Lower lobe of right lung (tissue), 2 donors: Measurements from ENCODE around the gene MRGPRE. TPM values are rescaled to one million over a fixed set of nuclear protein-coding genes. Genes with fewer than 3 reads are reported as not detected.
"Not testable (repeated sequence)": the region's sequence is repeated elsewhere in the genome, so short reads cannot be mapped to it uniquely, and the experiment has no call there.

Source experiments
- ATAC-seq, 2 donors: fragments of 200-7000 bp; cut with Tn5 transposase; one replicate each; pipeline ENCODE4 v1.9.1; 2020 to 2022; ENCODE audit warnings: mild to moderate bottlenecking in 2 of 2, moderate library complexity in 2 of 2
- DNase-seq: peaks from one replicate; pipeline ENCODE4 v3.0.0-alpha.2; 2020
- H3K27ac ChIP-seq: fragments of 200-600 bp; one replicate; pipeline ENCODE4 v1.8.0; 2022
- H3K27me3 ChIP-seq: fragments of 200-600 bp; one replicate; pipeline ENCODE4 v1.8.0; 2022; ENCODE audit warnings: low read depth
- H3K36me3 ChIP-seq: fragments of 200-600 bp; one replicate; pipeline ENCODE4 v1.8.0; 2022; ENCODE audit warnings: mild to moderate bottlenecking
- H3K4me1 ChIP-seq: fragments of 200-600 bp; one replicate; pipeline ENCODE4 v1.8.0; 2022
- H3K4me3 ChIP-seq: fragments of 200-600 bp; one replicate; pipeline ENCODE4 v1.8.0; 2022; ENCODE audit warnings: mild to moderate bottlenecking
- H3K9me3 ChIP-seq: fragments of 200-600 bp; one replicate; pipeline ENCODE4 v1.8.0; 2022
- intact Hi-C: fragments of 100-400 bp; cut with DNase I; formaldehyde crosslinking; loops from one replicate; pipeline ENCODE4 v1.11.0; 2022
- long read RNA-seq: library from polyadenylated mRNA; unstranded; transcript quantifications from one replicate; pipeline ENCODE4 v2.0.0, GENCODE V29; 2021
- total RNA-seq: library from RNA; stranded (reverse); fragmentation: NEBNext Ultra II Directional; extraction: Animal tissue kit (Norgen Biotek cat#: 25700); gene quantifications from one replicate; pipeline ENCODE4 v1.2.1, GENCODE V29; 2021
- TF ChIP-seq, protein P1 (sequence below): fragments of 200-600 bp; IDR thresholded peaks from one replicate; pipeline ENCODE4 v1.8.0; 2022; ENCODE audit warnings: antibody characterized with exemption, mild to moderate bottlenecking
- donor health status: DM: no; HTN: yes; CAD: no; lungs with severe emphysema.

Gene MRGPRE, protein sequence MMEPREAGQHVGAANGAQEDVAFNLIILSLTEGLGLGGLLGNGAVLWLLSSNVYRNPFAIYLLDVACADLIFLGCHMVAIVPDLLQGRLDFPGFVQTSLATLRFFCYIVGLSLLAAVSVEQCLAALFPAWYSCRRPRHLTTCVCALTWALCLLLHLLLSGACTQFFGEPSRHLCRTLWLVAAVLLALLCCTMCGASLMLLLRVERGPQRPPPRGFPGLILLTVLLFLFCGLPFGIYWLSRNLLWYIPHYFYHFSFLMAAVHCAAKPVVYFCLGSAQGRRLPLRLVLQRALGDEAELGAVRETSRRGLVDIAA
- not detected for total RNA-seq
- long read RNA-seq: 0 reads

DNA sequence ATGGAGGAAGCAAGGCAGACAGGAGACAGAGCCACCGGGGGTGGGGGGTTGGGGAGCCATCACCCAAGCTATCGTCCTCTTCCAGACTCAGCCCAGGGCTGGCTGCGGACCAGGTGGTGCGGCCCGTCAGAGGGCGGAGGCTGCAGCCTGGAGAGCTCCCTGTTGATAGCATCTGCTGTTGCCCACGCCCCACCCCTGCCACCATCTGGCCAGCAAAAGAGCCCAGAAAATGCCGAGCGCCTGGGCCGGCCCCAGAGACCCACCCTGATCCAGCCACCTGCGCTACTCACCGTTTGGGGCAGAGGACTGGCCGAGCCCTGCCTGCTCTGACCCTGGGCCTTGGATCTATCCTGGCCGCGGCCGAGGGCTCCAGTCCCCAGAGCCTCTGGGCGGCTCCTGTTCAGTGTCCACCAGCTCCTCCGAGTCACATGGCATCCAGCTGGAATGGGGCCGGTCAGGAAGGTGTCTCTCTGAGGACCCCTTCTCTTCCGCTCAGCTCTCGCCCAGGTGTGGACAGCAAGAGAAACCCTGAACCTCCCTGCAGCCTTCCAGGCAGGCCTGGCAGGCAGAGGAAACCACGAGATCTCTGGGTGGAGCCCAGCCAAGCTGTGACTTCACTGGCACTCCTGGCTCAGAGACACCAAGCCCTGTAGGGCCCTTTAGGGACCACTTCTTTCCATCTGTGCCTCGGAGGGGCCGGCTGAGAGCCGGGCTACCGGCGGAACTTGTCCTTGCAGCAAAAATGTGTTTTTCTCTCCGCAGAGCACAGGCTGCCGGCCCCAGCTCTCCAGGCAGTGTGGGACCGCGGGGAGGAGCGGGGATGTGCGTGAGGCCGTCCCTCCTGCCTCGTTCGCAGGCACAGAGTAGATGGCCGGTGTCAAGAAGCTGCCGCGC is at the start of gene MRGPRE:
TSS of gene MRGPRE (minus strand) at position 567 of the 894 bp plus-strand sequence. CDS start 3,618 bp downstream, outside the sequence.
- TF ChIP-seq, protein P1, sequence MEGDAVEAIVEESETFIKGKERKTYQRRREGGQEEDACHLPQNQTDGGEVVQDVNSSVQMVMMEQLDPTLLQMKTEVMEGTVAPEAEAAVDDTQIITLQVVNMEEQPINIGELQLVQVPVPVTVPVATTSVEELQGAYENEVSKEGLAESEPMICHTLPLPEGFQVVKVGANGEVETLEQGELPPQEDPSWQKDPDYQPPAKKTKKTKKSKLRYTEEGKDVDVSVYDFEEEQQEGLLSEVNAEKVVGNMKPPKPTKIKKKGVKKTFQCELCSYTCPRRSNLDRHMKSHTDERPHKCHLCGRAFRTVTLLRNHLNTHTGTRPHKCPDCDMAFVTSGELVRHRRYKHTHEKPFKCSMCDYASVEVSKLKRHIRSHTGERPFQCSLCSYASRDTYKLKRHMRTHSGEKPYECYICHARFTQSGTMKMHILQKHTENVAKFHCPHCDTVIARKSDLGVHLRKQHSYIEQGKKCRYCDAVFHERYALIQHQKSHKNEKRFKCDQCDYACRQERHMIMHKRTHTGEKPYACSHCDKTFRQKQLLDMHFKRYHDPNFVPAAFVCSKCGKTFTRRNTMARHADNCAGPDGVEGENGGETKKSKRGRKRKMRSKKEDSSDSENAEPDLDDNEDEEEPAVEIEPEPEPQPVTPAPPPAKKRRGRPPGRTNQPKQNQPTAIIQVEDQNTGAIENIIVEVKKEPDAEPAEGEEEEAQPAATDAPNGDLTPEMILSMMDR: no peak
- H3K36me3 ChIP-seq: no peaks in the 10 kb centered on the region
- intact Hi-C loops: no loop called here
- H3K27me3 ChIP-seq: peaks cover 21% of the 10 kb centered on the region
- no peak within 1 kb of the TSS for H3K27ac ChIP-seq
- no peaks in the 10 kb centered on the region for H3K9me3 ChIP-seq
- no peaks in the 10 kb centered on the region for H3K4me1 ChIP-seq
- H3K4me3 ChIP-seq: peak within 1 kb of the TSS; percentile 14
- peak; percentile 46 for DNase-seq
- peak; percentile 41 to 67 for ATAC-seq

DNA sequence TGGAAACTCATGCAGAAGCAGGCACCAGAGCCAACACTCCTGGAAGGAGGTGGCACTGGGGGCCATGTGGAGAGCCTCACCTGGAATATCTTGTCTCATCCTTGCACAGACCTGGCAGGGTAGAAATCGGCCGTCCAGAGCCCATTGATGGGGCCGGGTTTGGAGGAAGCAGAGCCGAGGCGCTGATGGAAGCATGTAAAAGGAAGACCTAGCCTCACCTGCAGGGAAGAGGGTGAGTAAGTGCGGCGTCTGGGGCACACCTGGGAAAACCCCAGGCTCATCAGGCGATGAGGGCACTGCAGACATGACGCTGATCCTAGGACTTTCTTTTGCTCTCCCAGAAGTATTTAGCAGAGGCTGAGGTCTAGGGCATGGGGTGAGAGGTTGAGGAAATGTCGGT is 48.9 kb upstream of the MRGPRE start:
- H3K27me3 ChIP-seq, H3K9me3 ChIP-seq, H3K27ac ChIP-seq, ATAC-seq, H3K36me3 ChIP-seq, H3K4me1 ChIP-seq, intact Hi-C loops, DNase-seq, H3K4me3 ChIP-seq: not testable (repeated sequence)

DNA sequence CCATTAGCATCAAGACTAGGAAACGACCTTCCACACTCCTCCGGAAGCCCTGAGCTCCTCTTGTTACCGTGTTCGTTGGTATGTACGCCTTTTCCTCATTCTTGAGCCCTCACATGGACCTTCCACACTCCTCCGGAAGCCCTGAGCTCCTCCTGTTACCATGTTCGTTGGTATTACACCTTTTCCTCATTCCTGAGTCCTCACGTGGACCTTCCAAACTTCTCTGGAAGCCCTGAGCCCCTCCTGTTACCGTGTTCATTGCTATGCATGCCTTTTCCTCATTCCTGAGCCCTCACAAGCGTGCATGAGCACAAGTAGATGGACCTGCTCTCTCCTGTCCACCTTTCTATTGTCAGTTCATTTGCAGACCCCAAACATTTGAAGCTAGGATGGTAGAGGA is 48.4 kb upstream of the MRGPRE start:
- peak in 1 of 2 donors; percentile 58 for ATAC-seq
- H3K27ac ChIP-seq, H3K27me3 ChIP-seq, H3K4me1 ChIP-seq, H3K9me3 ChIP-seq, intact Hi-C loops, DNase-seq, H3K4me3 ChIP-seq, H3K36me3 ChIP-seq: not testable (repeated sequence)

DNA sequence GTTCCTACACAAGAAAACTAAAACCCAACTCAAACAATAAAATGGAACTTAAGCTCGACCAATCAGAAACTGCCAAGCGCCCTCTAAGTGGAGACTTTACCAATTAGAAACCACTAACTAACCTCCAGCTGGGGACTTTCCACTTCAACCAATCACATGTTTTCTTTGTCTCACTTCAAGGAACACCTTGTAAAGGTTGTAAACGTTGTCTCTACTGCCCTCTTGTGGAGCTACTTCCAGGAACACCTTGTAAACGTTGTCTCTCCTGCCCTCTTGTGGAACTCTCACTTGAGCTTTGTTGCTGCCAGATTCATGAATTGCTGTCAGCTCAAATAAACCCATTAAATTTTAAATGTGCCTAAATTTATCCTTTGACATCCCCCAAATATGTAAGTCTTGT is 46.7 kb upstream of the MRGPRE start:
- H3K27me3 ChIP-seq, DNase-seq, H3K4me1 ChIP-seq, intact Hi-C loops, H3K36me3 ChIP-seq, H3K4me3 ChIP-seq, H3K27ac ChIP-seq, H3K9me3 ChIP-seq: not testable (repeated sequence)
- peak; percentile 45 to 62 for ATAC-seq

DNA sequence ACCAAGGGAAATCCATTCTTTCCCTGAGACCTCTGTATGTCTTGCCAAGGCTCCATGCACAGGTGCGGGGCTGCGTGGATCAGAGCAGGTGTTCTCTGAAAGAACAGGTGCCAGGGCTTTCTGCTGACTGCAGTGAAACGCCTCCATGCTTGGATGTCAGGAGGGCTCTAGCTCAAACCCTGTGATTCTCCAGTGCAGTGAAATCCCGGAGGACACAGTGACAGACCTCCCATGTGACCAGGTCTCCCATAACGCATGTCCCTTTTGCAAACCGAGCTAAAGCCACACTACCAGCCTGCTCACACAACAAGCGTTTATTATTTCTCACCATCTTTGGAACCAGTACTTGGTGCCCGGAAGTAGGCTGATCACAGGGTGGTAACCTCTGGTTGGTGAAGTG is 41.4 kb upstream of the MRGPRE start:
- H3K4me1 ChIP-seq, H3K27ac ChIP-seq, H3K4me3 ChIP-seq, H3K36me3 ChIP-seq, intact Hi-C loops, H3K27me3 ChIP-seq, H3K9me3 ChIP-seq, ATAC-seq, DNase-seq: not testable (repeated sequence)

DNA sequence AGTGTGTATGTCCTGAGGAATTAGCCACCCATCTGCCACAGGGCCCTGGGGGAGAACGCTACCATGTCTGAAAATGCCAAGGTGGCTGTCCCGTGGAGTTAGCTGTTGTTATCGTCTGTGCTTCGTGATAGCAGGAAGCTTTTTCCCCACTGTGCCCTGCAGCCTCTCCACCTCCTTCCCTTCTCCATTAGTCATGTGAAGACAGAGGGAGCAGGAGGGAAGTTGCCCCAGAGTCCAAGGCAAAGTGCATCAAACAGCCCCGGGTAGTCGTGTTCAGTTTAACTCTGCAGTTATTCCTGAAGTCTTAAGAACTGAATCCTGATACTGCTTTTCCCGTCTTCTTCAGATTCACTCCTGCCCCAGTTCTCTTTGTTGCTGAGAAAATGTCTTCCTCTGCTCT is 30.3 kb upstream of the MRGPRE start:
- DNase-seq, H3K27me3 ChIP-seq, H3K9me3 ChIP-seq, H3K36me3 ChIP-seq, ATAC-seq, intact Hi-C loops, H3K27ac ChIP-seq, H3K4me3 ChIP-seq, H3K4me1 ChIP-seq: not testable (repeated sequence)

DNA sequence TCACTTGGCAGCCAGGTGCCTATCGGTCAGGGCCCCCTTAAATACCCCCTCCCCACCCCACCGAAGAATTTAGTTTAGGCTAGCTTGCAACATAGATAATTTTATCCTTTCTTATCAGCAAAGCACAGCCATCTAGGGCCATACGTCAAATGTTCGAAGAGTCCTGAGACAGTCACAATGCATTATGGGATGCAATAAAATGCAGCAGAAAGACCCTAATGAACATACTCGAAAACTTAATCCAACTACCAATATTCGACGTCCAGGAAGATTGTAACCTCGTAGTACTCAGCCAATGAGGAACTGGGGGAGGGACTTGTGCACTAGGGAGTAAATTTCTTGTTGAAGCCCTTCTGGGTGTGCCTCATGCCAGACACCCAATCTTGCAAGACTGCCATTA is 29.6 kb upstream of the MRGPRE start:
- H3K27me3 ChIP-seq, H3K36me3 ChIP-seq, intact Hi-C loops, ATAC-seq, DNase-seq, H3K4me1 ChIP-seq, H3K9me3 ChIP-seq, H3K4me3 ChIP-seq, H3K27ac ChIP-seq: not testable (repeated sequence)

DNA sequence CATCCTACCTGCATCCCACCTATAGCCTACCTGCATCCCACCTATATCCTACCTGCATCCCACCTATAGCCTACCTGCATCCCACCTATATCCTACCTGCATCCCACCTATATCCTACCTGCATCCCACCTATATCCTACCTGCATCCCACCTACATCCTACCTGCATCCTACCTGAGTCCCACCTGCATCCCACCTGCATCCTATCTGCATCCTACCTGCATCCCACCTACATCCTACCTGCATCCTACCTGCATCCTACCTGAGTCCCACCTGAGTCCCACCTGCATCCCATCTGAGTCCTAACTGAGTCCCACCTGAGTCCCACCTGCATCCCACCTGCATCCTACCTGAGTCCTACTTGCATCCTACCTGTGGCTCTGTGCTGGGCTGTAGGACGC is 25.3 kb upstream of the MRGPRE start:
- DNase-seq, intact Hi-C loops, H3K4me1 ChIP-seq, ATAC-seq, H3K36me3 ChIP-seq, H3K27me3 ChIP-seq, H3K27ac ChIP-seq, H3K9me3 ChIP-seq, H3K4me3 ChIP-seq: not testable (repeated sequence)

DNA sequence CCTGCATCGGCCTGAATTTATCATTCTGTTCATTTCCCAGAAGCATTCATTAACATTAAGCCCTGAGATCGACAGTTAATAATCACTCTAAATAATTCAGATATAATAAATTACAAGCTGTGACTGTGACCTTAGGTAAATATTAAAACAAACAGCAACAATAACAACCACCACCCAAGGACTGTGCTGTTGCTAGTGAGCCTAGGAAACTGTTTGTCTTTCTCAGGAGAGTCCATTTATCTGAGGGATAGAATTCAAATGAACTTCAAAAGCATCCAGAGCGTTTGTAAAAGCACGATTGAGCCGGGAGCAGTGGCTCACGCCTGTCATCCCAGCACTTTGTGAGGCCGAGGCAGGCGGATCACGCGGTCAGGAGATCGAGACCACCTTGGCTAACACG is 23.0 kb upstream of the MRGPRE start:
- intact Hi-C loops, DNase-seq, ATAC-seq, H3K27ac ChIP-seq, H3K4me1 ChIP-seq, H3K4me3 ChIP-seq, H3K27me3 ChIP-seq, H3K9me3 ChIP-seq, H3K36me3 ChIP-seq: not testable (repeated sequence)

DNA sequence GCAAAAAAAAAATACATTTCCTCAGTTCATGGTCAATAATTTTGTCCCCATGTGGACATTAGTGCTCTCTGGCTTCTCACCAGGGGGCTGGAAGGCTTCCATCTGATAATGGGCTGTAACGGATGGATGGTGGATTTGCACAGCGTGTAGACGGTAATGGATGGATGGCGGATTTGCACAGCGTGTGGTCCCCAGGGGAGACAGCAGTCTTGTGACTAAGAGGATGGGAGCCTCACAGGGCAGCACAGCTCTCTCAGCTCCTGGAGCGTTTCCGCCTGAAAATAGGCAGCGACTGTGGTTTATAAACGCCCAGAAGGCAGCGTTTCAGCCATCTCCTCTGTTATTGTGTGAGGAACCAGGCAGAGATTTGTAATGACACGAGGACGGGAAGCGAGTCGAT is 22.6 kb upstream of the MRGPRE start:
- DNase-seq, H3K9me3 ChIP-seq, ATAC-seq, H3K4me3 ChIP-seq, H3K36me3 ChIP-seq, intact Hi-C loops, H3K27ac ChIP-seq, H3K4me1 ChIP-seq, H3K27me3 ChIP-seq: not testable (repeated sequence)
